Activated T-cell treated with anti-CD3 and anti-CD28 coated beads, Interleukin-2, amount 50 U/mL, for 4 hours (primary cell): Measurements from ENCODE around the gene RIMKLA. TPM values are rescaled to one million over a fixed set of nuclear protein-coding genes. Genes with fewer than 3 reads are reported as not detected.

Experiments used
- ATAC-seq, 2 donors: fragments of 200-7000 bp; cut with Tn5 transposase; one replicate each; pipeline ENCODE4 v1.10.0; 2021
- DNase-seq: peaks from one replicate; pipeline ENCODE4 v3.0.0-alpha.2; 2020
- H3K27me3 Mint-ChIP-seq: one replicate; pipeline ENCODE4 v1.8.0; 2021; ENCODE audit warnings: low read depth, mixed read lengths
- H3K36me3 Mint-ChIP-seq: one replicate; pipeline ENCODE4 v1.8.0; 2022; ENCODE audit warnings: mixed read lengths; ENCODE audit not compliant: insufficient read depth
- H3K4me1 Mint-ChIP-seq: one replicate; pipeline ENCODE4 v1.8.0; 2021; ENCODE audit warnings: low read depth, mixed read lengths
- H3K4me3 Mint-ChIP-seq: one replicate; pipeline ENCODE4 v1.8.0; 2021; ENCODE audit warnings: mild to moderate bottlenecking, moderate library complexity, mixed read lengths
- H3K9me3 Mint-ChIP-seq: one replicate; pipeline ENCODE4 v1.8.0; 2021; ENCODE audit warnings: mixed read lengths
- total RNA-seq, 3 donors: library from RNA; stranded (reverse); gene quantifications; one replicate each; pipeline ENCODE4 v1.2.1, GENCODE V29; 2021

RIMKLA gene
- total RNA-seq, 3 donors from 2014 or later = 0.46 to 0.96 (median 0.95) TPM

- H3K36me3 Mint-ChIP-seq = no peaks in the 10 kb centered on the region
- no peak overlapping the region for H3K4me3 Mint-ChIP-seq
- H3K9me3 Mint-ChIP-seq = no peaks in the 10 kb centered on the region
- peaks cover 4% of the 10 kb centered on the region for H3K4me1 Mint-ChIP-seq
- ATAC-seq (no peak), DNase-seq (no peak)
- H3K27me3 Mint-ChIP-seq = peaks cover 5% of the 10 kb centered on the region
These were observed 21.1 kb upstream of the RIMKLA start for GRCh38 chr1:42359466-42359865.

GRCh38 chr1:42364089-42364488 is 16.5 kb upstream of the RIMKLA start:
- Mint-ChIP-seq H3K36me3 (no peaks in the 10 kb centered on the region), H3K9me3 (no peaks in the 10 kb centered on the region), H3K4me3 (no peak overlapping the region), H3K27me3 (peaks cover 8% of the 10 kb centered on the region), H3K4me1 (no peaks in the 10 kb centered on the region)
- no peak for DNase-seq
- no peak for ATAC-seq

- DNase-seq (no peak), ATAC-seq (no peak)
- H3K36me3 Mint-ChIP-seq = no peaks in the 10 kb centered on the region
- H3K4me3 Mint-ChIP-seq = no peak overlapping the region
- peaks cover 8% of the 10 kb centered on the region for H3K27me3 Mint-ChIP-seq
- no peaks in the 10 kb centered on the region for H3K9me3 Mint-ChIP-seq
- H3K4me1 Mint-ChIP-seq = no peaks in the 10 kb centered on the region
These were observed 16.1 kb upstream of the RIMKLA start for GRCh38 chr1:42364542-42364941.

GRCh38 chr1:42365118-42365517 is 15.5 kb upstream of the RIMKLA start:
- Mint-ChIP-seq H3K4me1 (no peaks in the 10 kb centered on the region), H3K36me3 (no peaks in the 10 kb centered on the region), H3K27me3 (peaks cover 8% of the 10 kb centered on the region), H3K4me3 (no peak overlapping the region), H3K9me3 (no peaks in the 10 kb centered on the region)
- ATAC-seq (no peak), DNase-seq (no peak)

- no peaks in the 10 kb centered on the region for H3K9me3 Mint-ChIP-seq
- no peak for ATAC-seq
- H3K36me3 Mint-ChIP-seq = no peaks in the 10 kb centered on the region
- DNase-seq = no peak
- peaks cover 13% of the 10 kb centered on the region for H3K27me3 Mint-ChIP-seq
- H3K4me1 Mint-ChIP-seq = no peaks in the 10 kb centered on the region
- no peak overlapping the region for H3K4me3 Mint-ChIP-seq
These were observed 12.3 kb upstream of the RIMKLA start for GRCh38 chr1:42368096-42368795.

GRCh38 chr1:42369471-42369870 is 11.1 kb upstream of the RIMKLA start:
- Mint-ChIP-seq H3K4me3 (no peak overlapping the region), H3K4me1 (no peaks in the 10 kb centered on the region), H3K27me3 (peaks cover 13% of the 10 kb centered on the region), H3K36me3 (no peaks in the 10 kb centered on the region), H3K9me3 (no peaks in the 10 kb centered on the region)
- ATAC-seq (no peak), DNase-seq (no peak)

GRCh38 chr1:42370876-42371549 is 9.6 kb upstream of the RIMKLA start:
- no peaks in the 10 kb centered on the region for H3K9me3 Mint-ChIP-seq
- no peak for DNase-seq
- no peak for ATAC-seq
- peaks cover 17% of the 10 kb centered on the region for H3K27me3 Mint-ChIP-seq
- no peaks in the 10 kb centered on the region for H3K36me3 Mint-ChIP-seq
- H3K4me1 Mint-ChIP-seq = no peaks in the 10 kb centered on the region
- no peak overlapping the region for H3K4me3 Mint-ChIP-seq

- DNase-seq = no peak
- Mint-ChIP-seq H3K9me3 (no peaks in the 10 kb centered on the region), H3K27me3 (peaks cover 17% of the 10 kb centered on the region), H3K4me3 (no peak overlapping the region), H3K36me3 (no peaks in the 10 kb centered on the region), H3K4me1 (no peaks in the 10 kb centered on the region)
- no peak for ATAC-seq
These were observed 7.8 kb upstream of the RIMKLA start for GRCh38 chr1:42372796-42373195.

GRCh38 chr1:42379794-42380585 is 602 bp upstream of the RIMKLA start:
- DNase-seq = no peak
- Mint-ChIP-seq H3K4me1 (peaks cover 6% of the 10 kb centered on the region), H3K36me3 (no peaks in the 10 kb centered on the region), H3K9me3 (no peaks in the 10 kb centered on the region), H3K27me3 (peaks cover 51% of the 10 kb centered on the region), H3K4me3 (peak overlapping the region; percentile 77)
- ATAC-seq = peak; percentile 61 to 66

- H3K27me3 Mint-ChIP-seq = peaks cover 48% of the 10 kb centered on the region
- peaks cover 6% of the 10 kb centered on the region for H3K4me1 Mint-ChIP-seq
- H3K36me3 Mint-ChIP-seq = no peaks in the 10 kb centered on the region
- no peak for ATAC-seq
- H3K4me3 Mint-ChIP-seq = peak overlapping the region; percentile 76
- no peak for DNase-seq
- H3K9me3 Mint-ChIP-seq = no peaks in the 10 kb centered on the region
These were observed 685 bp downstream of the RIMKLA start for GRCh38 chr1:42381280-42381673.

GRCh38 chr1:42385283-42385682 is 4.7 kb downstream of the RIMKLA start:
- Mint-ChIP-seq H3K4me1 (no peaks in the 10 kb centered on the region), H3K27me3 (peaks cover 35% of the 10 kb centered on the region), H3K9me3 (no peaks in the 10 kb centered on the region), H3K4me3 (no peak overlapping the region), H3K36me3 (no peaks in the 10 kb centered on the region)
- ATAC-seq = no peak
- no peak for DNase-seq

- no peak for ATAC-seq
- H3K9me3 Mint-ChIP-seq = no peaks in the 10 kb centered on the region
- H3K4me3 Mint-ChIP-seq = no peak overlapping the region
- DNase-seq = no peak
- H3K36me3 Mint-ChIP-seq = no peaks in the 10 kb centered on the region
- peaks cover 33% of the 10 kb centered on the region for H3K27me3 Mint-ChIP-seq
- no peaks in the 10 kb centered on the region for H3K4me1 Mint-ChIP-seq
These were observed 5.5 kb downstream of the RIMKLA start for GRCh38 chr1:42386051-42386450.

GRCh38 chr1:42392255-42392654 is 11.7 kb downstream of the RIMKLA start:
- DNase-seq = no peak
- no peak overlapping the region for H3K4me3 Mint-ChIP-seq
- peaks cover 5% of the 10 kb centered on the region for H3K4me1 Mint-ChIP-seq
- no peak for ATAC-seq
- peaks cover 2% of the 10 kb centered on the region for H3K27me3 Mint-ChIP-seq
- no peaks in the 10 kb centered on the region for H3K36me3 Mint-ChIP-seq
- H3K9me3 Mint-ChIP-seq = no peaks in the 10 kb centered on the region

- no peaks in the 10 kb centered on the region for H3K36me3 Mint-ChIP-seq
- no peak overlapping the region for H3K4me3 Mint-ChIP-seq
- ATAC-seq (peak; percentile 61 to 69), DNase-seq (no peak)
- no peaks in the 10 kb centered on the region for H3K9me3 Mint-ChIP-seq
- peaks cover 2% of the 10 kb centered on the region for H3K27me3 Mint-ChIP-seq
- H3K4me1 Mint-ChIP-seq = peaks cover 5% of the 10 kb centered on the region
These were observed 12.6 kb downstream of the RIMKLA start for GRCh38 chr1:42392967-42393848.
